Thyroid gland (tissue), 4 donors: ENCODE data around the gene ARHGEF37. TPM values are rescaled to one million over a fixed set of nuclear protein-coding genes. Genes with fewer than 3 reads are reported as not detected.
"Not testable (repeated sequence)": the region's sequence is repeated elsewhere in the genome, so short reads cannot be mapped to it uniquely, and the experiment has no call there.

Experiments used
- DNase-seq, 2 donors: peaks; one replicate each; pipeline ENCODE4 v3.0.0-alpha.2; 2019
- H3K27ac ChIP-seq, 3 donors: fragments of 200-600 bp; sonication (generic); 1 replicate in 2 of 3; 2 replicates in 1 of 3; pipeline ENCODE4 v1.5.1; 2016 to 2019; ENCODE audit warnings: mild to moderate bottlenecking in 1 of 3, moderate library complexity in 1 of 3
- H3K27me3 ChIP-seq: fragments of 200-600 bp; sonication (generic); one replicate; pipeline ENCODE4 v1.5.1; 2019
- H3K36me3 ChIP-seq, 2 donors: fragments of 200-600 bp; sonication (generic); one replicate each; pipeline ENCODE4 v1.5.1; 2016 to 2019
- H3K4me1 ChIP-seq, 2 donors: fragments of 200-600 bp; sonication (generic); one replicate each; pipeline ENCODE4 v1.5.1; 2017 to 2019
- H3K4me3 ChIP-seq, 3 donors: fragments of 200-600 bp; sonication (generic); replicated peaks in 1 of 3; 1 replicate in 2 of 3; 2 replicates in 1 of 3; pipeline ENCODE4 v1.5.1; 2016; ENCODE audit warnings: mild to moderate bottlenecking in 1 of 3
- H3K9me3 ChIP-seq: fragments of 200-600 bp; sonication (generic); one replicate; pipeline ENCODE4 v1.5.1; 2017
- POLR2A ChIP-seq, 2 donors: fragments of 450-650 bp; IDR thresholded peaks; one replicate each; pipeline ENCODE4 v1.6.1; 2017; ENCODE audit warnings: antibody characterized with exemption in 2 of 2, mild to moderate bottlenecking in 2 of 2, moderate library complexity in 1 of 2
- WGBS, 2 donors: methylation state at CpG; one replicate each; pipeline ENCODE4 v1.1.5; 2017; 5-methylcytosine and 5-hydroxymethylcytosine counted together
- intact Hi-C: fragments of 100-400 bp; cut with DNase I; formaldehyde crosslinking; loops from one replicate; pipeline ENCODE4 v1.15.1; 2023
- total RNA-seq, 4 donors: library from RNA; depleted of rRNA; stranded (reverse); fragments of >200 nt; gene quantifications; one replicate each; pipeline ENCODE4 v1.2.3, GENCODE V29; 2016
- TF ChIP-seq, protein P1 (sequence below), 6 experiments: fragments of 200-600 bp in 3 of 6; fragments of 450-650 bp in 3 of 6; sonication (generic) in 3 of 6; IDR thresholded peaks; one replicate each; pipeline ENCODE4 v1.5.1; 2016 to 2019; ENCODE audit warnings: antibody characterized with exemption in 6 of 6, mild to moderate bottlenecking in 2 of 6, inconsistent platforms in 1 of 6, moderate library complexity in 1 of 6

The ARHGEF37 gene
- total RNA-seq, 4 donors from 2014 or later: 4.4 to 6.2 (median 5.5) TPM

DNA sequence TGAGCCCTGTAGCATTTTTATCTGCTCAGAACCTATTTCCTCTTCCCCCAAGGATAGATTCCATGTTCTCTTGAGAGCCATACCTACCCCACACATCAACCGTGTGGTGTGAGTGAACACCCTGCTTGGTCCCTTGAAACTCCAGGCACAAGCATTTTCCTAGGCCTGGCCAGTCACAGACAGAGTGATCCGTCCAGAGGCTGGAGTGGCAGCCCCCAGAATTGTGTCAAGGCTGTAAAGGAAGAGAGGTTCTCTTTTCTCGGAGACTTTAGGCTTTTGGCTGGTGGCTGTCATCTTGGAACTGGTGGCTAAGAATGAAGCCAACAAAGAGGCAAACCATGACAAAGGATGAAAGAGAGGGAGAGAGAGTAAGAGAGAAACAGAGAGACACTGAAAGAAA lies 66.0 kb downstream of the ARHGEF37 start:
- Histone ChIP-seq H3K36me3 (no peaks in the 10 kb centered on the region), H3K4me1 (no peaks in the 10 kb centered on the region), H3K27ac (no peak overlapping the region), H3K9me3 (no peaks in the 10 kb centered on the region), H3K27me3 (no peaks in the 10 kb centered on the region), H3K4me3 (no peak overlapping the region)
- 86 to 92% methylated on average over 3 of the region's 3 CpGs for WGBS, 2 donors
- DNase-seq: no peak
- TF ChIP-seq, protein P1, sequence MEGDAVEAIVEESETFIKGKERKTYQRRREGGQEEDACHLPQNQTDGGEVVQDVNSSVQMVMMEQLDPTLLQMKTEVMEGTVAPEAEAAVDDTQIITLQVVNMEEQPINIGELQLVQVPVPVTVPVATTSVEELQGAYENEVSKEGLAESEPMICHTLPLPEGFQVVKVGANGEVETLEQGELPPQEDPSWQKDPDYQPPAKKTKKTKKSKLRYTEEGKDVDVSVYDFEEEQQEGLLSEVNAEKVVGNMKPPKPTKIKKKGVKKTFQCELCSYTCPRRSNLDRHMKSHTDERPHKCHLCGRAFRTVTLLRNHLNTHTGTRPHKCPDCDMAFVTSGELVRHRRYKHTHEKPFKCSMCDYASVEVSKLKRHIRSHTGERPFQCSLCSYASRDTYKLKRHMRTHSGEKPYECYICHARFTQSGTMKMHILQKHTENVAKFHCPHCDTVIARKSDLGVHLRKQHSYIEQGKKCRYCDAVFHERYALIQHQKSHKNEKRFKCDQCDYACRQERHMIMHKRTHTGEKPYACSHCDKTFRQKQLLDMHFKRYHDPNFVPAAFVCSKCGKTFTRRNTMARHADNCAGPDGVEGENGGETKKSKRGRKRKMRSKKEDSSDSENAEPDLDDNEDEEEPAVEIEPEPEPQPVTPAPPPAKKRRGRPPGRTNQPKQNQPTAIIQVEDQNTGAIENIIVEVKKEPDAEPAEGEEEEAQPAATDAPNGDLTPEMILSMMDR (IDR thresholded peaks at IDR 0.05): no peak
- TF ChIP-seq POLR2A (IDR thresholded peaks at IDR 0.05): no peak
- intact Hi-C loops: no loop called here

DNA sequence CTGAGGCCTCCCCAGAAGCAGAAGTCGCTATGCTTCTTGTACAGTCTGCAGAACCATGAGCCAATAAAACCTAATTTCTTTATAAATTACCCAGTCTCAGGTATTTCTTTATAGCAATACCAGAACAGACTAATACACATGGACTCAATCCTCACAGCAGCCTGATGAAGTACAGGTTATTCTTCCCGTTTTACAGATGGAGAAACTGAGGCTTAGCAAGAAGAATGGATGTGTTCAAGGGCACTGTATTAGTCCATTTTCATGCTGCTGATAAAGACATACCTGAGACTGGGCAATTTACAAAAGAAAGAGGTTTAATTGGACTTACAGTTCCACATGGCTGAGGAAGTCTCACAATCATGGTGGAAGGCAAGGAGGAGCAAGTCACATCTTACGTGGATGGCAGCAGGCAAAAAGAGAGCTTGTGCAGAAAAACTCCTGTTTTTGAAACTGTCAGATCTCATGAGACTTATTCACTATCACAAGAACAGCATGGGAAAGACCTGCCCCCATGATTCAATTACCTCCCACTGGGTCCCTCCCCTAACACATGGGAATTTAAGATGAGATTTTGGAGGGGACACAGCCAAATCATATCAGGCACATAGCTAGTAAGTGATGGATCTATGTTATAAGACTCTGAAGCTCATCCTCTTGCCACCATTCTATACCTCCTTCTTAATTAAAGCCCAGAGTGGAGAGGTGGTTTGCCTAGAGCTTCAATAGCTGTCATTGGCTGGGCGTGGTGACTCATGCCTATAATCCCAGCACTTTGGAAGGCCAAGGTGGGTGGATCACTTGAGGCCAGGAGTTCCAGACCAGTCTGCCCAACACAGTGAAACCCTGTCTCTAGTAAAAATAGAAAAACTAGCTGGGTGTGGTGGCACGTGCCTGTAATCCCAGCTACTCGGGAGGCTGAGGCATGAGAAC lies 67.4 kb downstream of the ARHGEF37 start:
- H3K4me3 ChIP-seq, DNase-seq, H3K27ac ChIP-seq, H3K9me3 ChIP-seq, intact Hi-C loops, H3K4me1 ChIP-seq, H3K27me3 ChIP-seq, H3K36me3 ChIP-seq: not testable (repeated sequence)
- WGBS, 2 donors: 95% methylated on average over 6 of the region's 6 CpGs

DNA sequence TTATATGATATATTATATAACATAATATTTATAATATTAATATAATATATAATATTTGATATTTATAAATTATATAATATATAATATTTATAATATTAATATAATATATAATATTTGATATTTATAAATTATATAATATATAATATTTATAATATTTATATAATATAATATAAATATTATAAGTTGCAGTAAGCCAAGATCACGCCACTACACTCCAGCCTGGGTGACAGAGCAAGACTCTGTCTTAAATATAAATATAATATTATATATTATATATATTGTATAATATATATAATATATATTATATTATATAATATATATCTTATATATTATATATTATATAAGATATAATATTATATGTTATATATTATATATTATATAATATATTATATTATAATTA lies 68.4 kb downstream of the ARHGEF37 start:
- H3K4me3 ChIP-seq, H3K9me3 ChIP-seq, DNase-seq, H3K27me3 ChIP-seq, H3K27ac ChIP-seq, intact Hi-C loops, H3K36me3 ChIP-seq, H3K4me1 ChIP-seq: not testable (repeated sequence)
- WGBS, 2 donors: 99 to 100% methylated on average over 1 of the region's 1 CpG

DNA sequence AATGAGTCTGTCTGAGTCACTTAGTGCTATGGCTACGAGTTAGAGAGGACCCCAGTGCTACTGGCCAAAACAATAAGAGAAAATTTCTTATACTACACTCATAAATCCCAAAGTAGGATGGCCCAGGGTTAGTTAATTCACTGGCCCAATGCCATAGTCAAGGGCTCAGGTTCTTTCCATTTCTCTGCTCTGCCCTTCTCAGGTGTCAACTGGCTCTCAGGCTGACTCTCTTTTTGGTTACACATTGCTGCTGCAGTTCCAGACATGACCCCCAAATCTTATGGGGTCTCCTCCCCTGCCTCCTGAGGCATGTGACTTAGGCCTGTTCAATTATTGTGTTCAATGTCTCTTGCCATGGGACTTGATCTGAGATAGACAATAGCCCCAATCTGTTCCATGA lies 70.4 kb downstream of the ARHGEF37 start:
- Histone ChIP-seq H3K4me3 (no peak overlapping the region), H3K4me1 (no peaks in the 10 kb centered on the region), H3K9me3 (no peaks in the 10 kb centered on the region), H3K27ac (no peak overlapping the region), H3K36me3 (no peaks in the 10 kb centered on the region), H3K27me3 (no peaks in the 10 kb centered on the region)
- 50 to 95% methylated on average over 1 of the region's 1 CpG for WGBS, 2 donors
- intact Hi-C loops: no loop called here
- TF ChIP-seq POLR2A (IDR thresholded peaks at IDR 0.05): no peak
- TF ChIP-seq, protein P1 (IDR thresholded peaks at IDR 0.05): no peak
- no peak for DNase-seq

DNA sequence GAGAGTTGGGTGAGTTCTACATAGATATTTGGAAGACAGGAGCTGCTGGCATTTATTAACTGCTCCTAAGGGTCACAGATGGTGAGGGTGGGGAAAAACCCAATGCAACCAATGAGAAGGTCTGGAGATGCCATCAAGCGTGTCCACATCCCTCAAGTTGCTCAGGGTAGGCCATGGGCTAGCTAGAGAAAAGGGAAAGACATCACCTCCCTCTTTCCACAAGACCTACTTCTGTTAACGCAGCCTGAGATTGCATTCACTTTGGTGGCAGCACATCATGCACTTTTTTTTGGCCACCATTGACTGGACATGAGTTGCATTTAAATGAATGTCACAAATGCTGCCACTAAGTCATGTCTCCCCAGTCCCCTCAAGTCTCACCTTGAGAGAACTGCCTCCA lies 71.4 kb downstream of the ARHGEF37 start:
- H3K36me3 ChIP-seq: no peaks in the 10 kb centered on the region
- DNase-seq: no peak
- H3K27me3 ChIP-seq: no peaks in the 10 kb centered on the region
- no peak overlapping the region for H3K4me3 ChIP-seq
- WGBS, 2 donors: 96 to 97% methylated on average over 2 of the region's 2 CpGs
- no peak overlapping the region for H3K27ac ChIP-seq
- intact Hi-C loops: no loop called here
- no peaks in the 10 kb centered on the region for H3K4me1 ChIP-seq
- TF ChIP-seq POLR2A (IDR thresholded peaks at IDR 0.05): no peak
- TF ChIP-seq, protein P1 (IDR thresholded peaks at IDR 0.05): no peak
- H3K9me3 ChIP-seq: no peaks in the 10 kb centered on the region

DNA sequence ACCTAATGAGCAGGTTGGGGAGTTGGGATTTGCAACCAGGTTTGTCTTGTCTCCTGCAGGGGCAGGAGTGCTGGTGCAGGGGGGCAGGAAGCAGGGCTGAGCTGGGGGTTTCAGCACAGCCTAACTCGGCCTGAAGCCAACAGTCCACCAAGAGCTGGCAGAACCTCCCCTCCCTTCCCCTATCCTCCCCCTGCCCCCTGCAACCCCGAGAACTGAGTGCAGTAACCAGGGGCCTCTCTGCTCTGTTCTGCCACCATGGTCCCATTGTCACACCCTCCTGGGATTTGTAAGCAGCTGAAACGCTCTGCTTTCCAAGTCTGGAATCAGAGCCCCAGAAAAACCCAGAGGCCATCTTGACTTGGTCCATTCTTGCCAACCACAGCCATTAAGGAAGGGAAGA lies 72.9 kb downstream of the ARHGEF37 start:
- Histone ChIP-seq H3K4me3 (no peak overlapping the region), H3K4me1 (no peaks in the 10 kb centered on the region), H3K27me3 (no peaks in the 10 kb centered on the region), H3K27ac (no peak overlapping the region), H3K36me3 (no peaks in the 10 kb centered on the region), H3K9me3 (no peaks in the 10 kb centered on the region)
- DNase-seq: no peak
- WGBS, 2 donors: 30 to 47% methylated on average over 2 to 3 of the region's 3 CpGs
- intact Hi-C loops: no loop called here
- TF ChIP-seq POLR2A (IDR thresholded peaks at IDR 0.05): no peak
- TF ChIP-seq, protein P1 (IDR thresholded peaks at IDR 0.05): no peak
